Measurements from ENCODE around the gene PANX3.

PANX3 gene

DNA sequence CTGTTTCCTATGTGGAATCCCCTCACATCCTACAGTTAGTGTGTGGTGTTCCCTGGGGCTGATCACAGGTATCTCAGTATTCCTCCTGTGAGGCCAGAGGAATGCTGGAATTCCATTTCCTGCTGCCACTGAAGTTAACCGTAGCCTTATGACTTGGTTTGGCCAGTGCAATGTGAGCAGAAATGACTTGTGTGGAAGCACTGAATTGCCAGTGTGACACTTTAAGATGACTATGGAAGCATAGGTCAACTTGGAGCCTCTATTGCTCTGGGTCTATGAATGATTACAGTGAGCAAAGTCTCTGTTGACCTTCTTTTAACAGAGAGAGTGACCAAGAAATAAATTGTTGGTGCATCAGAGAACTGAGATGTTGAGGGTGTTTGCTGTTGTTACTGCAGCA lies 28.0 kb downstream of the PANX3 start:
- H2AFZ ChIP-seq (ENCODE audit: low read depth, low read length, severe bottlenecking), result no peak overlapping the region
- H3K27ac ChIP-seq (ENCODE audit: low read depth, low read length), result no peak overlapping the region
- no peak overlapping the region for H3K4me2 ChIP-seq (ENCODE audit: low read depth, low read length, poor library complexity, severe bottlenecking)
- H3K27me3 ChIP-seq (ENCODE audit: low read length), result no peaks in the 10 kb centered on the region
- H3F3A ChIP-seq (ENCODE audit: insufficient read depth), result no peaks in the 10 kb centered on the region
- TF ChIP-seq, protein P1, sequence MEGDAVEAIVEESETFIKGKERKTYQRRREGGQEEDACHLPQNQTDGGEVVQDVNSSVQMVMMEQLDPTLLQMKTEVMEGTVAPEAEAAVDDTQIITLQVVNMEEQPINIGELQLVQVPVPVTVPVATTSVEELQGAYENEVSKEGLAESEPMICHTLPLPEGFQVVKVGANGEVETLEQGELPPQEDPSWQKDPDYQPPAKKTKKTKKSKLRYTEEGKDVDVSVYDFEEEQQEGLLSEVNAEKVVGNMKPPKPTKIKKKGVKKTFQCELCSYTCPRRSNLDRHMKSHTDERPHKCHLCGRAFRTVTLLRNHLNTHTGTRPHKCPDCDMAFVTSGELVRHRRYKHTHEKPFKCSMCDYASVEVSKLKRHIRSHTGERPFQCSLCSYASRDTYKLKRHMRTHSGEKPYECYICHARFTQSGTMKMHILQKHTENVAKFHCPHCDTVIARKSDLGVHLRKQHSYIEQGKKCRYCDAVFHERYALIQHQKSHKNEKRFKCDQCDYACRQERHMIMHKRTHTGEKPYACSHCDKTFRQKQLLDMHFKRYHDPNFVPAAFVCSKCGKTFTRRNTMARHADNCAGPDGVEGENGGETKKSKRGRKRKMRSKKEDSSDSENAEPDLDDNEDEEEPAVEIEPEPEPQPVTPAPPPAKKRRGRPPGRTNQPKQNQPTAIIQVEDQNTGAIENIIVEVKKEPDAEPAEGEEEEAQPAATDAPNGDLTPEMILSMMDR (IDR thresholded peaks at IDR 0.05; ENCODE audit: insufficient read depth, low read length, poor library complexity, severe bottlenecking), result no peak
- no peak for TF ChIP-seq EZH2phosphoT487 (conservative IDR thresholded peaks at IDR 0.05; ENCODE audit: low read length)
- no peak overlapping the region for H3K9ac ChIP-seq (ENCODE audit: low read length)
- H3K9me3 ChIP-seq (ENCODE audit: insufficient read depth, low read length), result no peaks in the 10 kb centered on the region
- no peak overlapping the region for H3K4me3 ChIP-seq (ENCODE audit: insufficient read depth, low read length, poor library complexity, severe bottlenecking)
- H4K20me1 ChIP-seq (ENCODE audit: low read depth, low read length), result no peaks in the 10 kb centered on the region
- no peaks in the 10 kb centered on the region for H3K9me2 ChIP-seq (replicated peaks; ENCODE audit: insufficient read depth, low read length)
- H3K36me3 ChIP-seq (ENCODE audit: low read length), result peaks cover 3% of the 10 kb centered on the region; the same call in 1 of the 2 replicates
- no peaks in the 10 kb centered on the region for H3K79me2 ChIP-seq (ENCODE audit: insufficient read depth, low read length)

DNA sequence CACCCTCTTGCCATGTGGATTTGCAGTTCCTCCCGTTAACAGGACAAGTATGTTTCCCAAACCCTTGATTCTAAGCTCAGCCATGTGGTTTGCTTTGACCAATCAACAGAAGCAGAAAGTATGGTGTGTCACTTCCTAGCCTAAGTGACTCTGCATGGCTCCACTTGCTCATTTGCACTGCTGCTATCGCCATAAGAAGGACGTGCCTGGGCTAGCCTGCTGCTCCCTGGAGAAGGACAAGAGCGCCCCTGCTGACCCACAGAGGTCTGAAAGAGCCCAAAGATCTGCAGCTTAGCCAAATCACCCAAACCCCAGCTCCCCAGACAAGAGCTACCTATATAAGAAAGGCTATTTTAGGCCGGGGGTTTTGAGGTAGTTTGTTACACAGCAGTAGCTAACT lies 29.4 kb downstream of the PANX3 start:
- TF ChIP-seq, protein P1 (IDR thresholded peaks at IDR 0.05; ENCODE audit: insufficient read depth, low read length, poor library complexity, severe bottlenecking), result no peak
- no peak for TF ChIP-seq EZH2phosphoT487 (conservative IDR thresholded peaks at IDR 0.05; ENCODE audit: low read length)
- no peak overlapping the region for H3K4me2 ChIP-seq (ENCODE audit: low read depth, low read length, poor library complexity, severe bottlenecking)

DNA sequence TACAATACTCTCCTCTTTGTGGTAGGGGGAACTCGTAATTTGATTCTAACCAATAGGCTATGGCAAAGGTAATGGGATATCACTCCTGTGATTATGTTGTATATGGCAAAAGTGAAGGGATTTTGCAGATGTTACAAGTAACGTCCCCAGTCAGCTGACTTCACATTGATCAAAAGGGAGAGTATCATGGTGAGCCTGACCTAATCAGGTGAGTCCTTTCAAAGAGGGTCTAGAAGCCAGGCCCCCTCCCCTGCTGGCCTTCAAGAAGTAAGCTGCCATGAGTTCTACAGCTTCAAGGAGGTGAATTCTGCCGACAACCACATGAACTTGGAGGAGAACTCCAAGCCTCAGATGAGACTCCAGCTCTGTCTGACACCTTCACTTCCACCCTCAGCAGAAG lies 31.4 kb downstream of the PANX3 start:
- Histone ChIP-seq H3K4me3 (ENCODE audit: insufficient read depth, low read length, poor library complexity, severe bottlenecking) (no peak overlapping the region), H4K20me1 (ENCODE audit: low read depth, low read length) (no peaks in the 10 kb centered on the region), H3K9ac (ENCODE audit: low read length) (no peak overlapping the region), H3K27ac (ENCODE audit: low read depth, low read length) (no peak overlapping the region), H3F3A (ENCODE audit: insufficient read depth) (no peaks in the 10 kb centered on the region), H3K36me3 (ENCODE audit: low read length) (no peaks in the 10 kb centered on the region), H3K9me3 (ENCODE audit: insufficient read depth, low read length) (no peaks in the 10 kb centered on the region), H3K9me2 (replicated peaks; ENCODE audit: insufficient read depth, low read length) (no peaks in the 10 kb centered on the region), H3K27me3 (ENCODE audit: low read length) (no peaks in the 10 kb centered on the region), H2AFZ (ENCODE audit: low read depth, low read length, severe bottlenecking) (no peak overlapping the region), H3K79me2 (ENCODE audit: insufficient read depth, low read length) (no peaks in the 10 kb centered on the region), H3K4me2 (ENCODE audit: low read depth, low read length, poor library complexity, severe bottlenecking) (no peak overlapping the region)
- TF ChIP-seq, protein P1 (IDR thresholded peaks at IDR 0.05; ENCODE audit: insufficient read depth, low read length, poor library complexity, severe bottlenecking), result no peak
- TF ChIP-seq EZH2phosphoT487 (conservative IDR thresholded peaks at IDR 0.05; ENCODE audit: low read length), result no peak

More for the DNA sequence above, 29.4 kb downstream of the PANX3 start:
- H3K9me3 ChIP-seq (ENCODE audit: insufficient read depth, low read length), result no peaks in the 10 kb centered on the region
- H3K4me3 ChIP-seq (ENCODE audit: insufficient read depth, low read length, poor library complexity, severe bottlenecking), result no peak overlapping the region
- H3K9ac ChIP-seq (ENCODE audit: low read length), result no peak overlapping the region
- H3K9me2 ChIP-seq (replicated peaks; ENCODE audit: insufficient read depth, low read length), result no peaks in the 10 kb centered on the region
- no peaks in the 10 kb centered on the region for H3K79me2 ChIP-seq (ENCODE audit: insufficient read depth, low read length)
- H3K27me3 ChIP-seq (ENCODE audit: low read length), result no peaks in the 10 kb centered on the region
- H4K20me1 ChIP-seq (ENCODE audit: low read depth, low read length), result no peaks in the 10 kb centered on the region
- H2AFZ ChIP-seq (ENCODE audit: low read depth, low read length, severe bottlenecking), result no peak overlapping the region
- no peaks in the 10 kb centered on the region for H3F3A ChIP-seq (ENCODE audit: insufficient read depth)
- no peak overlapping the region for H3K27ac ChIP-seq (ENCODE audit: low read depth, low read length)
- no peaks in the 10 kb centered on the region for H3K36me3 ChIP-seq (ENCODE audit: low read length)
